ENCODE measurements around the gene HTR2A.

Gene HTR2A

GRCh38 chr13:46896341-46897137 lies at the start of gene HTR2A:
HTR2A (minus strand) TSS chr13:46897053; CDS start chr13:46895906, 1,147 bp downstream.
- peak; percentile 4 for DNase-seq (ENCODE audit: low read depth)

- DNase-seq (ENCODE audit: low read depth) = no peak
These were observed 39.7 kb upstream of the HTR2A start for GRCh38 chr13:46936525-46936924.

- DNase-seq (ENCODE audit: low read depth) = no peak
These were observed 37.9 kb upstream of the HTR2A start for GRCh38 chr13:46934749-46935148.

GRCh38 chr13:46926916-46927590 lies 30.2 kb upstream of the HTR2A start:
- DNase-seq (ENCODE audit: low read depth) = peak; percentile 50

- no peak for DNase-seq (ENCODE audit: low read depth)
These were observed 28.6 kb upstream of the HTR2A start for GRCh38 chr13:46925486-46925885.

GRCh38 chr13:46914341-46914740 lies 17.5 kb upstream of the HTR2A start:
- DNase-seq (ENCODE audit: low read depth) = no peak

GRCh38 chr13:46913757-46914156 lies 16.9 kb upstream of the HTR2A start:
- no peak for DNase-seq (ENCODE audit: low read depth)

GRCh38 chr13:46909042-46909441 lies 12.2 kb upstream of the HTR2A start:
- DNase-seq (ENCODE audit: low read depth) = peak; percentile 11

- DNase-seq (ENCODE audit: low read depth) = peak; percentile 74
These were observed 11.6 kb upstream of the HTR2A start for GRCh38 chr13:46908501-46908900.

GRCh38 chr13:46906405-46906804 lies 9.6 kb upstream of the HTR2A start:
- no peak for DNase-seq (ENCODE audit: low read depth)

GRCh38 chr13:46905249-46905648 lies 8.4 kb upstream of the HTR2A start:
- peak; percentile 5 for DNase-seq (ENCODE audit: low read depth)

GRCh38 chr13:46903748-46904147 lies 6.9 kb upstream of the HTR2A start:
- peak; percentile 55 for DNase-seq (ENCODE audit: low read depth)

GRCh38 chr13:46901721-46902120 lies 4.9 kb upstream of the HTR2A start:
- no peak for DNase-seq (ENCODE audit: low read depth)

GRCh38 chr13:46899801-46900200 lies 2.9 kb upstream of the HTR2A start:
- no peak for DNase-seq (ENCODE audit: low read depth)

- DNase-seq (ENCODE audit: low read depth) = no peak
These were observed 1.5 kb downstream of the HTR2A start for GRCh38 chr13:46895381-46895780.

GRCh38 chr13:46894568-46894967 lies 2.3 kb downstream of the HTR2A start:
- DNase-seq (ENCODE audit: low read depth) = no peak

- peak; percentile 37 for DNase-seq (ENCODE audit: low read depth)
These were observed 2.9 kb downstream of the HTR2A start for GRCh38 chr13:46893798-46894560.

GRCh38 chr13:46893221-46893740 lies 3.6 kb downstream of the HTR2A start:
- no peak for DNase-seq (ENCODE audit: low read depth)

GRCh38 chr13:46885018-46885417 lies 11.8 kb downstream of the HTR2A start:
- DNase-seq (ENCODE audit: low read depth) = no peak

- no peak for DNase-seq (ENCODE audit: low read depth)
These were observed 12.3 kb downstream of the HTR2A start for GRCh38 chr13:46884531-46884930.

- no peak for DNase-seq (ENCODE audit: low read depth)
These were observed 15.2 kb downstream of the HTR2A start for GRCh38 chr13:46881621-46882020.

- no peak for DNase-seq (ENCODE audit: low read depth)
These were observed 22.8 kb downstream of the HTR2A start for GRCh38 chr13:46874006-46874405.

- DNase-seq (ENCODE audit: low read depth) = no peak
These were observed 25.3 kb downstream of the HTR2A start for GRCh38 chr13:46871557-46871956.
